Measurements from ENCODE around the gene KCTD16. TPM values are rescaled to one million over a fixed set of nuclear protein-coding genes. Genes with fewer than 3 reads are reported as not detected.

Gene KCTD16
- total RNA-seq, 4 donors from 2014 or later: 0.13 to 2.5 (median 1.5) TPM

GRCh38 chr5:144284931-144285502 lies 114.3 kb downstream of the KCTD16 start:
- Histone ChIP-seq H3K27me3 (no peaks in the 10 kb centered on the region), H3K4me1 (no peaks in the 10 kb centered on the region), H3K36me3 (no peaks in the 10 kb centered on the region), H3K4me3 (replicated peaks in 1 of 3) (no peak overlapping the region), H3K9me3 (no peaks in the 10 kb centered on the region), H3K27ac (no peak overlapping the region)
- intact Hi-C loops (cut with DNase I): no loop called here
- 92% methylated on average over 2 of the region's 2 CpGs for WGBS, 2 donors
- TF ChIP-seq POLR2A (IDR thresholded peaks at IDR 0.05) (no peak), CTCF (IDR thresholded peaks at IDR 0.05) (no peak)
- DNase-seq: no peak

DNA sequence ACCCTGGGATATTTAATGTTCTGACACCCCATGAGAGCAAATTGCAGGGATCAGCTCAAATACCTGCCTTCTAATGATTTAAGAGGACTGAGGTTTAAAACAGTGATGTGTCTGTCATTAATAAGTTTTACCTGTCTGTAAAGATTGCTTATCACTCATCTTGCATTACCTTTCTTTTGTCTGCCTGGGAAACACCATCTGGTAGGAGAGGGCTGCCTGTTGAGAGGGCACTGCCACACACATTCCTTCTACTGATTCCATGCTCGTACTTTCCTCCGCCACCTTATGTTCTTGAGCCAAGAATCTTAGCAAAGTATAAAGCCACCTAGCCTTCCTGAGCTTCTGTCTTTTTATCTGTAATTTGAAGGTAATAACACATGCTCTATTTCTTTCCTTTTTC lies 118.6 kb downstream of the KCTD16 start:
- intact Hi-C loops (cut with DNase I): no loop called here
- 94% methylated on average over 2 of the region's 2 CpGs for WGBS, 2 donors
- Histone ChIP-seq H3K4me3 (replicated peaks in 1 of 3) (no peak overlapping the region), H3K27me3 (no peaks in the 10 kb centered on the region), H3K27ac (no peak overlapping the region), H3K4me1 (peaks cover 0 to 3% of the 10 kb centered on the region in 2 donors), H3K36me3 (no peaks in the 10 kb centered on the region), H3K9me3 (no peaks in the 10 kb centered on the region)
- TF ChIP-seq POLR2A (IDR thresholded peaks at IDR 0.05) (no peak), CTCF (IDR thresholded peaks at IDR 0.05) (no peak)
- DNase-seq: no peak

- TF ChIP-seq POLR2A (IDR thresholded peaks at IDR 0.05) (no peak), CTCF (IDR thresholded peaks at IDR 0.05) (no peak)
- H3K27me3 ChIP-seq: no peaks in the 10 kb centered on the region
- H3K9me3 ChIP-seq: no peaks in the 10 kb centered on the region
- no peaks in the 10 kb centered on the region for H3K36me3 ChIP-seq
- no peak overlapping the region for H3K4me3 ChIP-seq (replicated peaks in 1 of 3)
- no peak overlapping the region for H3K27ac ChIP-seq
- intact Hi-C loops (cut with DNase I): no loop called here
- peak; percentile 54 to 62 for DNase-seq
- peaks cover 0 to 3% of the 10 kb centered on the region in 2 donors for H3K4me1 ChIP-seq
Observed at GRCh38 chr5:144292029-144292428, 121.4 kb downstream of the KCTD16 start.

- Histone ChIP-seq H3K4me1 (peaks cover 0 to 3% of the 10 kb centered on the region in 2 donors), H3K36me3 (no peaks in the 10 kb centered on the region), H3K27ac (no peak overlapping the region), H3K27me3 (no peaks in the 10 kb centered on the region), H3K4me3 (replicated peaks in 1 of 3) (no peak overlapping the region), H3K9me3 (no peaks in the 10 kb centered on the region)
- DNase-seq: no peak
- TF ChIP-seq POLR2A (IDR thresholded peaks at IDR 0.05) (no peak), CTCF (IDR thresholded peaks at IDR 0.05) (no peak)
- intact Hi-C loops (cut with DNase I): no loop called here
Observed at GRCh38 chr5:144295284-144295683, 124.6 kb downstream of the KCTD16 start.

DNA sequence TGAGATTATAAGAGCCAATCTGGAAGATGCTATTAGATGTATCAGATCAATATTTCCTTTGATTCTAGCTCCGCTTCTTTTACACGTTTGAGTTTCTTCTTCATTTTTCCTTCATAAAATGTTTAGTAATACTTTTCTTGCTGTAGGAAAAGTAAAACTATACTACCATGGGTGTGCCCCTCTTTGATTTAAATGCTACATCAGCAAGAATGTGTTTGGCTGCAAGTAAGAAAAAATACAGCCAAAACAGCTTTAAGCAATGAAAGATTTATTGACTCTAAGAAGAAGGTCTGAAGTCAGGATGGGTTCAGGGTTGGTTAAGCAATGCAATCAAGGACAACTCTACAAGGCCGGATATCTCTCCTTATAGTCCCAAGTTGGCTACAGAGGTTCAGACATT lies 126.4 kb downstream of the KCTD16 start:
- H3K27ac ChIP-seq: no peak overlapping the region
- intact Hi-C loops (cut with DNase I): no loop called here
- H3K36me3 ChIP-seq: no peaks in the 10 kb centered on the region
- WGBS, 2 donors: 95% methylated on average over 3 of the region's 3 CpGs
- TF ChIP-seq CTCF (IDR thresholded peaks at IDR 0.05): no peak
- TF ChIP-seq POLR2A (IDR thresholded peaks at IDR 0.05): no peak
- H3K27me3 ChIP-seq: no peaks in the 10 kb centered on the region
- H3K4me3 ChIP-seq (replicated peaks in 1 of 3): no peak overlapping the region
- H3K9me3 ChIP-seq: no peaks in the 10 kb centered on the region
- H3K4me1 ChIP-seq: no peaks in the 10 kb centered on the region
- no peak for DNase-seq
